ENCODE data around the gene WWOX.

GRCh38 chr16:78735337-78735736 lies 635.9 kb downstream of the WWOX start:
- no peak for TF ChIP-seq POLR2A (IDR thresholded peaks at IDR 0.05)
- no peak for TF ChIP-seq CTCF (IDR thresholded peaks at IDR 0.05)
- TF ChIP-seq EP300 (IDR thresholded peaks at IDR 0.05) = no peak
